HG02678 (cell line): ENCODE measurements around the gene PERM1.

Experiments
- ATAC-seq: cut with Tn5 transposase; IDR thresholded peaks from one replicate; pipeline ENCODE4 v1.9.1; 2021; ENCODE audit warnings: mild to moderate bottlenecking, moderate library complexity; ENCODE audit not compliant: unreplicated experiment

PERM1 gene

DNA sequence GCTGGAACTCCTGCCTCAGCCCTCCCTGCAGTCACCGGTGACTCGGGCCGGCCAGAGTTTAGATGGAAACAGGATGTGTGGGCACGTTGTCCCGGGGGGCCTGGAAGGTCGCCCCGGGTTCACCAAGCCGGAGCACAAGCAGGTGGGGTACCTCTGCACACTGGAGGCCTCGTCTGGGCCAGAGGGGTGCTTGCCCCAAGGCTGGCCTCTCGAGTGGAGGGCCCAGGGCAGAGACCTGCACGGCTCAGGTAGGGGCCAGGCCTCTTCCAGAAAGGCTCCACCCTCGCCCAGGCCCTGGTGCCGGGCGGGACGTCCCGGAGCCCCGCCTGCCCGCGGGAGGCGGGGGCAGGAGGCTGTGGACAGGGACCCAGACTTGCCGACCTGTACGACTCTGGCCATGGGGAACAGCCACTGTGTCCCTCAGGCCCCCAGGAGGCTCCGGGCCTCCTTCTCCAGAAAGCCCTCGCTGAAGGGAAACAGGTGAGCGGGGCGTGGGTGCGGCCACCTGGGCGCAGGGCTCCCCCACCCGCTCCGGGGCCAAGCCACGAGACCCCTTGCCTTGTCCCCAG is 15.7 kb downstream of the PERM1 start, which contains the start of gene PLEKHN1:
Gene PLEKHN1 (plus strand): TSS at position 348 of the 569 bp plus-strand sequence. CDS start 50 bp downstream, at position 398.
- ATAC-seq = peak; percentile 33

DNA sequence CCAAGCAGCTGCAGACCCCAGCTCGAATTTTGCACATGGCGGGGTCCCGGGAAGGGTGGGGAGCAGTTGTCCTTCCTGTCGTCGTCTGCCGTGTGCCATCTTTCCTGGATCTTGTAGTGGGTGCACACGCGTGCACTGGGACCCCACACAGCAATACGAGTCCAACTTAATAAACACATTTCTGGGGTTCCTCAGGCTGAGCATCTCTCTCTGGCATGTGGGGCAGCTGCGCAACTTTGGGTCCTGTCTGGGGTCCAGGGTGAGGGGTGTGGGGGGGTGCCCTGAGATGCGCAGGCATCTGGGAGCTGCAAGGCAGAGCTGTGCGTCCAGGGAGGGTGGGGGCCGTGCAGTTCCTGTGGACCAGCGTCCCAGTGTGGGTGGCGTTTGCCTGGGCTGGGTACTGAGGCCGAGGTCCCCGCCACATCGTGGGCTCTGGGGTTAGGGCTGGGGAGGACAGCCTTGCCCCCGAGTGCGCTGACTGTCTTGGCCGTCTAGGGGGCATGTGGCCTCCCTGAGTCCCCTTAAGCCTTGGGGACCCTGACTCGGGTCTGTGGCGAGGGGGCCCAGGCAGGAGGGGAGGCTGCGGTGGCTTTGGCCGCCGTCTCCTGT is 16.3 kb downstream of the PERM1 start:
- no peak for ATAC-seq

DNA sequence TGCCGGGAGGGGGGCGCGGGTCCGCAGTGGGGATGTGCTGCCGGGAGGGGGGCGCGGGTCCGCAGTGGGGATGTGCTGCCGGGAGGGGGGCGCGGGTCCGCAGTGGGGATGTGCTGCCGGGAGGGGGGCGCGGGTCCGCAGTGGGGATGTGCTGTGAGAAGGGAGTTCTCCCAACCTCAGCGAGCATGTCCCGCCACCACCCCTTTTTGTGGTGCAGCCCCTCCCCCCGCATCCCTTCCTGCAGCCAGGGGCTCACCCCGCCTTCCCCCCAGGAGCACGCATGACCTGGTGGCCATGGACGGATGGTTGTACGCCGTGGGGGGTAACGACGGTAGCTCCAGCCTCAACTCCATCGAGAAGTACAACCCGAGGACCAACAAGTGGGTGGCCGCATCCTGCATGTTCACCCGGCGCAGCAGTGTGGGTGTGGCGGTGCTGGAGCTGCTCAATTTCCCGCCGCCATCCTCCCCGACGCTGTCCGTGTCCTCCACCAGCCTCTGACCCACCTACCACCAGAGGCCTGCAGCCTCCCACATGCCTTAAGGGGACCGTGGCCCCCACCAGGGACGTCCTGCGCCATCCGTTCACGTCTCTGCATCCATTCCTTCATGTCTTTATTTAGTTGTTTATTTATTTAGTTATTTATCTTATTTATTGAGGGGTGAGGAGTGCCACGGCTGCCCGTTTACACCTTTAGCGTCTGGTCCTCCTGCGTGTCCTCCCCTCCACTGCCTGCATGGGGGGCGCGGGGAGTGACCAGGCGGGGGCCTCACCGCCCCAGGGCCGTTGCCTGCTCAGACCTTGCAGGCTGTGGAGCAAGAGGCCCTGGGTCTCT is 17.0 kb downstream of the PERM1 start:
- no peak for ATAC-seq

DNA sequence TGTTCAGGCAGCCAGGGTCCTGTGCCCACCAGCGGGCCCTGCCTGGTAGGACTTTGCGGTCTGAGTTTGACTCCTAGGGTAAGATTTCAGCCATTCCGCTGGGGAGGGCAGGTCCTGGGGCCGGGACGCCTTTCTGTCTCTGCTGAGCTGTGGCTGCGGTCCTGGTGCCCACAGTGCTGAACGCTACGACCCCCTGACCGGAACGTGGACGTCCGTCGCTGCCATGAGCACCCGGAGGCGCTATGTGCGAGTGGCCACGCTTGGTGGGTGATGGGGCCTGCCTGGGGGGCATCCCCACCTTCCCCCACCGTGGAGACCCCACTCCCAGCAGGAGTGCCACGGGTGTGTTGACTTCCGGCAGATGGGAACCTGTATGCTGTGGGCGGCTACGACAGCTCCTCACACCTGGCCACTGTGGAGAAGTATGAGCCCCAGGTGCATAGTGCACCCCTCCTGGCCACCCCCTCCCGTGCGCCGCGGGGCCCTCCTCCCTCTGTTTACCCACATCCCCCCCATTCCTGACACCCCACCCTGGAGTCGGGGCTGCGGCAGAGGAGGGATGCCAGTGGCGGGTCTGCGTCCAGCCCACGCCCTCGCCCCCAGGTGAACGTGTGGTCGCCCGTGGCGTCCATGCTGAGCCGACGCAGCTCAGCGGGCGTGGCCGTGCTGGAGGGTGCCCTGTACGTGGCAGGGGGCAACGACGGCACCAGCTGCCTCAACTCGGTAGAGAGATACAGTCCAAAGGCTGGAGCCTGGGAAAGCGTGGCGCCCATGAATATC is 18.0 kb downstream of the PERM1 start:
- ATAC-seq = no peak

DNA sequence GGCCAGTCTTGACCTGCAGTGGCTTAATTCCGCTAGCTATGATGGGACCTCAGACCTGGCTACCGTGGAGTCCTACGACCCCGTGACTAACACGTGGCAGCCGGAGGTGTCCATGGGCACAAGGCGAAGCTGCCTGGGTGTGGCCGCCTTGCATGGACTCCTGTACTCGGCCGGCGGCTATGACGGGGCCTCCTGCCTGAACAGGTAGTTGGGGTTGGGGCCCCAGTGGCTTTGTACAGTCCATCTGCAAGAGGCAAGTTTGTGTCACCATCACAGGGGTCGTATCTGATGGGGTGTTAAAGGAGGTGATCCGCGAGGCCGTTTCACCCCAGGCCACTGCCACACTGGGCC is 18.6 kb downstream of the PERM1 start:
- no peak for ATAC-seq

- no peak for ATAC-seq
These were observed 19.3 kb downstream of the PERM1 start for GRCh38 chr1:962381-963300.

DNA sequence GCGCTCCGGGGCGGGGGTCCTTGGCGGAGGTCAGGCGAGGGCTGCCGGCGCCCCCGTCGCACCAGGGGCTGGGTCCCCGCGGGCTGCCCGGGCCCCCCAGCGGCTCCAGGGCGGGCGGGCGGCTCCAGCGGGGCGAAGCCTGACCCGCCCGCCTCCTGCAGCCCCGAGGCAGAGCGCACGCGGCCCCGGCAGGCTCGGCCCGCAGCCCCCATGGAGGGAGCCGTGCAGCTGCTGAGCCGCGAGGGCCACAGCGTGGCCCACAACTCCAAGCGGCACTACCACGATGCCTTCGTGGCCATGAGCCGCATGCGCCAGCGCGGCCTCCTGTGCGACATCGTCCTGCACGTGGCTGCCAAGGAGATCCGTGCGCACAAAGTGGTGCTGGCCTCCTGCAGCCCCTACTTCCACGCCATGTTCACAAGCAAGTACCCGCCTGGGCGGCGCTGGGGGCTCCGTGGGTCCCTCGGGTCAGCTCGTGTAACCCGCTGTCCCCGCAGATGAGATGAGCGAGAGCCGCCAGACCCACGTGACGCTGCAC is 20.7 kb downstream of the PERM1 start:
- no peak for ATAC-seq

DNA sequence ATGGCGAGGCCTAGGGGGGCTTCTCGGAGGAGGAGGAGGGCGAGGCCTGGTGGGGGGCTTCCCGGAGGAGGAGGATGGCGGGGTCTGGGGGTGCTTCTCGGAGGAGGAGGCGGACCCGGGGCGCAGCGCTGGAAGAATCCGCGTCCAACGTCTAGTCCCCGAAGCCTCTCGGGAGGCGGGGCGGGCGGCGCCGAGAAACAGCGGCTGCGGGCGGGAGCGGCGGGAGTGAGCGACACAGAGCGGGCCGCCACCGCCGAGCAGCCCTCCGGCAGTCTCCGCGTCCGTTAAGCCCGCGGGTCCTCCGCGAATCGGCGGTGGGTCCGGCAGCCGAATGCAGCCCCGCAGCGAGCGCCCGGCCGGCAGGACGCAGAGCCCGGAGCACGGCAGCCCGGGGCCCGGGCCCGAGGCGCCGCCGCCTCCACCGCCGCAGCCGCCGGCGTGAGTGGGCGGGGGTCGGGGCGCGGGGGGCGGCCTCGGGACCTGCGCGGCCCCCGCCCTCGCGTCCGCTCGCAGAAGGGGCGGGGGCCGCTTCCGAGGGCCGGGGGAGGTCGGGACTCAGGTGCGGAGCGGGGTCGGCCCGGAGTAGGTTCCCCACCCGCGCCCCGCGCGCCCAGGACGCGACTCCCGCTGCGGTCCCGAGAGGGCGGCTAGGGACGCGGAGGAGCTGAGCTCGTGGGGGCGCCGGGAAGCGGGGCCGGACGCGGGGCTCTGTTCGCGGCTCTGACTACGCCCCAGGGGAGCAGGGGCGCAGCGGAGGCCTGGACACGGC is 21.3 kb downstream of the PERM1 start, which contains the start of gene KLHL17:
Gene KLHL17 (plus strand): TSS at position 222 of the 769 bp plus-strand sequence. CDS start 110 bp downstream, at position 332.
- ATAC-seq = peak; percentile 36

GRCh38 chr1:959731-960362 is 22.0 kb downstream of the PERM1 start:
- ATAC-seq = no peak

- peak; percentile 80 for ATAC-seq
These were observed 22.8 kb downstream of the PERM1 start, which contains the start of gene NOC2L for GRCh38 chr1:958823-959730. TSS of gene NOC2L (minus strand) at chr1:959256. CDS start at chr1:959240, 16 bp downstream.

GRCh38 chr1:956636-957035 is 25.3 kb downstream of the PERM1 start:
- ATAC-seq = no peak

DNA sequence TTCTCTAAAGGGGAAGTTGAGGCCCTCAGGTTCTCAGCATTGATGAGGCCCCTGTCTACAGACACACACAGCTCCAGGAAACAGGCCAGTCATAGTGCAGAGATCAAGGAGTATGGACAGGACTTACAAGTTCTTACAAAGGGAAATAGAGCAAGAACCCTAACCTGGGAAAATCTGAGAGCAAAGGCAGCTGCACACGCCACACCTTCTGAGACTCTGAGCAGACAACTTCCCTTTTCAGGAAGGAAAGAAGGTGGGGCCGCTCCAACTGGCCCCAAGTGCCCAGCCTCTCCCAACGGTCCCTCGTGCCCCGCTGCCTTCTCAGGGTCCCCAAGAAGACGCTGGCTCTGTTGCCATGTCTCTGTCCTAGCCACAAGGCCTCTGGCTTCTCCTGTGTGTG is 26.4 kb downstream of the PERM1 start:
- ATAC-seq = no peak

- ATAC-seq = no peak
These were observed 27.0 kb downstream of the PERM1 start for GRCh38 chr1:954927-955326.

DNA sequence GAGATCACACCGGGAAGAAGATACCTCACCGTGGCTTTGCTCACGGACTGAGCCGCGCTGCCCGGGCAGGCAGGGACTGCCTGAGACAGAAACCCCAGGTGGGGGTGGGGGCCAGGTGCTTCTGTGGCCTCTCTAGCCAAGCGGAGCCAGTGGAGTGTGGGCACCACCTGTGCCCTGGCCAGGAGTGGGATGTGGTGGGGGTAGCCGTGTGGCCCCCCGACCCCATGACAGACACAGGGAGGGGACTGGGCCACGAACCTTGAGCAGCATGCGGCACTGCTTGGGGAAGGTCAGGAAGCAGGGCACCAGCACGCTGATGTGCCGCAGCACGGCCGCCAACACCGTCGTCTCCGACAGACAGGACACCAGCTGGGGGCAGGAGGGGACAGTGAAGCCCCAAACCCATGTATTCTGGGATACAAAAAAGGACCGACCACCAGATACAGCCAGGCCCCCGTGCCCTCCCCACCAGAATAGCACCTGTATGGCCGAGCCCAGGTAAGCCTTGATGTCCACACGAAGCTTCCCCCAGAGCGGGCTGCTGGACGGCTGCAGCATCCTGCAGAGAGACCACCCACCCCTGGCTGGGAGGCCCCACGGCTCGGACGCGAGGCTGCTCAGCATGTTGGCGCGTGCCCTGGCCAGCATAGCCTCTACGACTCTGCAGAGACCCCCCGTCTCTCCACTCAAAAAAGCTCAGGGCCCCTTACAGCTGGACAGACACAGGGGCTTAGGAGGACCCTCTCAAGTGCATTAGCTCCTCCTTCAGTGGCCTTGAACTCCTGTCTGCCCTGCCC is 28.2 kb downstream of the PERM1 start:
- no peak for ATAC-seq

DNA sequence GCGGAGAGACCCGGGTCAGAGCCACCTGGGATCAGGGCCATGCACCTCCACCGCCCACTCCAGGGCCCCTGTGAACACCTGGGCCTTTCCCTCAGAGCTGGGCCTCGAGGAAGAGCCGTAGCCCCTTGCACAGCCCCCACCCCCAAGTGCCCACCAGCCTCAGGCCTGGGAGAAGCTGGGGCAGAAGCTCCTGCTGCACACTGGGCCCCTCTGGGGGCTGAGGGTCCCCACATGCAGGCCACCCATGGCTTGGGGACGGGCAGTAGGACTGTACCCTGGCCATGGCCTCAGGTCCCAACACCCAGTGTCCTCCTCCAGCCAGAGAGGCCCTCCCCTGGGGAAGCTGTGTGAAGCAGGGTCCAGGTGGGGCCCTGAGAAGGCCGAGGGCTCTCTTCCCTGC is 29.3 kb downstream of the PERM1 start:
- ATAC-seq = no peak

DNA sequence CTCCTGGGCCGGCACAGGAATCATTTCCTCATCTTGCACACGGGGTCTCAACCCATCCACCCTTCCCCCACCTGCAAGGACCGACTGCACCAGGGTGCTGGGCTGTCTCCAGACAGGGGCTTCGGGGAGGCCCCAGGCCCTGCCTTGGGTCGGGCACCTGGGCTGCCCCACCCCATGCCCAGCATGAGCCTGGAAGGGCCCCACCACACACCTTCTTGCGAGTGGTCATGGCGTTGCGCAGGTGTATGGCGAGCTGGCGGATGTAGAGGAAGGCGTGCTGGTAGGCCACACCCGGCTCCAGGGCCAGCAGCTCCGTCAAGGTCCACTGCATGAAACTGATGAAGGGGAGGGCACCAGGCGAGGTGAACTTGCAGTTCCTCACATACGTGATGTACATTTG is 29.7 kb downstream of the PERM1 start:
- ATAC-seq = no peak

GRCh38 chr1:951364-951763 is 30.5 kb downstream of the PERM1 start:
- ATAC-seq = no peak
